ENCODE data around the gene SEMA3D.

Gene SEMA3D

GRCh38 chr7:85119934-85120333, 66.9 kb downstream of the SEMA3D start:
- H3K27me3 ChIP-seq (ENCODE audit: control insufficient read depth in 1 of 2, insufficient read depth in 2 of 2, low read length in 2 of 2): no peaks in the 10 kb centered on the region
- no peak overlapping the region for H3K27ac ChIP-seq (ENCODE audit: low read depth, low read length)
- no peak overlapping the region for H3K4me3 ChIP-seq (ENCODE audit: low read depth in 1 of 2, low read length in 2 of 2)
- H3K9ac ChIP-seq (ENCODE audit: low read length): no peak overlapping the region
- no peaks in the 10 kb centered on the region for H3K36me3 ChIP-seq (ENCODE audit: insufficient read depth, low read length)
- H3K4me1 ChIP-seq (ENCODE audit: insufficient read depth, low read length): no peaks in the 10 kb centered on the region
- H3K9me3 ChIP-seq (ENCODE audit: low read length): no peaks in the 10 kb centered on the region

GRCh38 chr7:85115862-85116261, 71.0 kb downstream of the SEMA3D start:
- Histone ChIP-seq H3K4me3 (ENCODE audit: low read depth in 1 of 2, low read length in 2 of 2) (no peak overlapping the region), H3K27me3 (ENCODE audit: control insufficient read depth in 1 of 2, insufficient read depth in 2 of 2, low read length in 2 of 2) (no peaks in the 10 kb centered on the region), H3K9me3 (ENCODE audit: low read length) (no peaks in the 10 kb centered on the region), H3K4me1 (ENCODE audit: insufficient read depth, low read length) (no peaks in the 10 kb centered on the region), H3K9ac (ENCODE audit: low read length) (no peak overlapping the region), H3K36me3 (ENCODE audit: insufficient read depth, low read length) (no peaks in the 10 kb centered on the region), H3K27ac (ENCODE audit: low read depth, low read length) (no peak overlapping the region)

GRCh38 chr7:85115006-85115405, 71.8 kb downstream of the SEMA3D start:
- Histone ChIP-seq H3K9ac (ENCODE audit: low read length) (no peak overlapping the region), H3K27ac (ENCODE audit: low read depth, low read length) (no peak overlapping the region), H3K4me1 (ENCODE audit: insufficient read depth, low read length) (no peaks in the 10 kb centered on the region), H3K4me3 (ENCODE audit: low read depth in 1 of 2, low read length in 2 of 2) (no peak overlapping the region), H3K36me3 (ENCODE audit: insufficient read depth, low read length) (no peaks in the 10 kb centered on the region), H3K9me3 (ENCODE audit: low read length) (no peaks in the 10 kb centered on the region), H3K27me3 (ENCODE audit: control insufficient read depth in 1 of 2, insufficient read depth in 2 of 2, low read length in 2 of 2) (no peaks in the 10 kb centered on the region)

- H3K9me3 ChIP-seq (ENCODE audit: low read length): no peaks in the 10 kb centered on the region
- H3K9ac ChIP-seq (ENCODE audit: low read length): no peak overlapping the region
- H3K4me1 ChIP-seq (ENCODE audit: insufficient read depth, low read length): no peaks in the 10 kb centered on the region
- no peak overlapping the region for H3K4me3 ChIP-seq (ENCODE audit: low read depth in 1 of 2, low read length in 2 of 2)
- H3K27me3 ChIP-seq (ENCODE audit: control insufficient read depth in 1 of 2, insufficient read depth in 2 of 2, low read length in 2 of 2): no peaks in the 10 kb centered on the region
- H3K36me3 ChIP-seq (ENCODE audit: insufficient read depth, low read length): no peaks in the 10 kb centered on the region
- no peak overlapping the region for H3K27ac ChIP-seq (ENCODE audit: low read depth, low read length)
Observed at GRCh38 chr7:85114342-85114741, 72.5 kb downstream of the SEMA3D start.

GRCh38 chr7:85111761-85112160, 75.1 kb downstream of the SEMA3D start:
- no peaks in the 10 kb centered on the region for H3K27me3 ChIP-seq (ENCODE audit: control insufficient read depth in 1 of 2, insufficient read depth in 2 of 2, low read length in 2 of 2)
- no peaks in the 10 kb centered on the region for H3K4me1 ChIP-seq (ENCODE audit: insufficient read depth, low read length)
- no peak overlapping the region for H3K9ac ChIP-seq (ENCODE audit: low read length)
- no peak overlapping the region for H3K4me3 ChIP-seq (ENCODE audit: low read depth in 1 of 2, low read length in 2 of 2)
- no peak overlapping the region for H3K27ac ChIP-seq (ENCODE audit: low read depth, low read length)
- H3K36me3 ChIP-seq (ENCODE audit: insufficient read depth, low read length): no peaks in the 10 kb centered on the region
- no peaks in the 10 kb centered on the region for H3K9me3 ChIP-seq (ENCODE audit: low read length)

- no peaks in the 10 kb centered on the region for H3K9me3 ChIP-seq (ENCODE audit: low read length)
- no peak overlapping the region for H3K9ac ChIP-seq (ENCODE audit: low read length)
- H3K4me3 ChIP-seq (ENCODE audit: low read depth in 1 of 2, low read length in 2 of 2): no peak overlapping the region
- H3K27me3 ChIP-seq (ENCODE audit: control insufficient read depth in 1 of 2, insufficient read depth in 2 of 2, low read length in 2 of 2): no peaks in the 10 kb centered on the region
- H3K36me3 ChIP-seq (ENCODE audit: insufficient read depth, low read length): no peaks in the 10 kb centered on the region
- no peaks in the 10 kb centered on the region for H3K4me1 ChIP-seq (ENCODE audit: insufficient read depth, low read length)
- no peak overlapping the region for H3K27ac ChIP-seq (ENCODE audit: low read depth, low read length)
Observed at GRCh38 chr7:85106719-85107118, 80.1 kb downstream of the SEMA3D start.

- Histone ChIP-seq H3K9me3 (ENCODE audit: low read length) (no peaks in the 10 kb centered on the region), H3K27ac (ENCODE audit: low read depth, low read length) (no peak overlapping the region), H3K4me3 (ENCODE audit: low read depth in 1 of 2, low read length in 2 of 2) (no peak overlapping the region), H3K27me3 (ENCODE audit: control insufficient read depth in 1 of 2, insufficient read depth in 2 of 2, low read length in 2 of 2) (no peaks in the 10 kb centered on the region), H3K4me1 (ENCODE audit: insufficient read depth, low read length) (no peaks in the 10 kb centered on the region), H3K9ac (ENCODE audit: low read length) (no peak overlapping the region), H3K36me3 (ENCODE audit: insufficient read depth, low read length) (no peaks in the 10 kb centered on the region)
Observed at GRCh38 chr7:85104432-85105205, 82.2 kb downstream of the SEMA3D start.

GRCh38 chr7:85103962-85104361, 82.9 kb downstream of the SEMA3D start:
- Histone ChIP-seq H3K27ac (ENCODE audit: low read depth, low read length) (no peak overlapping the region), H3K4me1 (ENCODE audit: insufficient read depth, low read length) (no peaks in the 10 kb centered on the region), H3K9me3 (ENCODE audit: low read length) (no peaks in the 10 kb centered on the region), H3K27me3 (ENCODE audit: control insufficient read depth in 1 of 2, insufficient read depth in 2 of 2, low read length in 2 of 2) (no peaks in the 10 kb centered on the region), H3K9ac (ENCODE audit: low read length) (no peak overlapping the region), H3K36me3 (ENCODE audit: insufficient read depth, low read length) (no peaks in the 10 kb centered on the region), H3K4me3 (ENCODE audit: low read depth in 1 of 2, low read length in 2 of 2) (no peak overlapping the region)

- no peaks in the 10 kb centered on the region for H3K9me3 ChIP-seq (ENCODE audit: low read length)
Observed at GRCh38 chr7:85103357-85103756, 83.5 kb downstream of the SEMA3D start.

GRCh38 chr7:85102813-85103350, 84.0 kb downstream of the SEMA3D start:
- no peak overlapping the region for H3K27ac ChIP-seq (ENCODE audit: low read depth, low read length)

More at GRCh38 chr7:85103357-85103756, 83.5 kb downstream of the SEMA3D start:
- Histone ChIP-seq H3K27me3 (ENCODE audit: control insufficient read depth in 1 of 2, insufficient read depth in 2 of 2, low read length in 2 of 2) (no peaks in the 10 kb centered on the region), H3K4me3 (ENCODE audit: low read depth in 1 of 2, low read length in 2 of 2) (no peak overlapping the region), H3K4me1 (ENCODE audit: insufficient read depth, low read length) (no peaks in the 10 kb centered on the region), H3K36me3 (ENCODE audit: insufficient read depth, low read length) (no peaks in the 10 kb centered on the region), H3K27ac (ENCODE audit: low read depth, low read length) (no peak overlapping the region), H3K9ac (ENCODE audit: low read length) (no peak overlapping the region)

GRCh38 chr7:85101347-85101746, 85.5 kb downstream of the SEMA3D start:
- H3K27me3 ChIP-seq (ENCODE audit: control insufficient read depth in 1 of 2, insufficient read depth in 2 of 2, low read length in 2 of 2): no peaks in the 10 kb centered on the region
- H3K36me3 ChIP-seq (ENCODE audit: insufficient read depth, low read length): no peaks in the 10 kb centered on the region

More at GRCh38 chr7:85102813-85103350, 84.0 kb downstream of the SEMA3D start:
- Histone ChIP-seq H3K4me3 (ENCODE audit: low read depth in 1 of 2, low read length in 2 of 2) (no peak overlapping the region), H3K36me3 (ENCODE audit: insufficient read depth, low read length) (no peaks in the 10 kb centered on the region), H3K4me1 (ENCODE audit: insufficient read depth, low read length) (no peaks in the 10 kb centered on the region), H3K27me3 (ENCODE audit: control insufficient read depth in 1 of 2, insufficient read depth in 2 of 2, low read length in 2 of 2) (no peaks in the 10 kb centered on the region), H3K9me3 (ENCODE audit: low read length) (no peaks in the 10 kb centered on the region), H3K9ac (ENCODE audit: low read length) (no peak overlapping the region)

GRCh38 chr7:85097844-85098243, 89.0 kb downstream of the SEMA3D start:
- no peaks in the 10 kb centered on the region for H3K36me3 ChIP-seq (ENCODE audit: insufficient read depth, low read length)
- no peaks in the 10 kb centered on the region for H3K9me3 ChIP-seq (ENCODE audit: low read length)
- H3K4me1 ChIP-seq (ENCODE audit: insufficient read depth, low read length): no peaks in the 10 kb centered on the region
- H3K4me3 ChIP-seq (ENCODE audit: low read depth in 1 of 2, low read length in 2 of 2): no peak overlapping the region
- no peak overlapping the region for H3K9ac ChIP-seq (ENCODE audit: low read length)
- no peak overlapping the region for H3K27ac ChIP-seq (ENCODE audit: low read depth, low read length)
- H3K27me3 ChIP-seq (ENCODE audit: control insufficient read depth in 1 of 2, insufficient read depth in 2 of 2, low read length in 2 of 2): no peaks in the 10 kb centered on the region

More at GRCh38 chr7:85101347-85101746, 85.5 kb downstream of the SEMA3D start:
- H3K9ac ChIP-seq (ENCODE audit: low read length): no peak overlapping the region
- H3K27ac ChIP-seq (ENCODE audit: low read depth, low read length): no peak overlapping the region
- no peaks in the 10 kb centered on the region for H3K4me1 ChIP-seq (ENCODE audit: insufficient read depth, low read length)
- H3K4me3 ChIP-seq (ENCODE audit: low read depth in 1 of 2, low read length in 2 of 2): no peak overlapping the region
- H3K9me3 ChIP-seq (ENCODE audit: low read length): no peaks in the 10 kb centered on the region
